ENCODE measurements around the gene KAT2A.

- TF ChIP-seq CTCF (IDR thresholded peaks at IDR 0.05) (no peak), EMX1 (CRISPR knock-in tag; IDR thresholded peaks at IDR 0.05) (no peak)
Observed at GRCh38 chr17:42065201-42065600, 56.0 kb downstream of the KAT2A start.
